GM19455 (cell line): ENCODE measurements around the gene OLR1.

Experiments used
- ATAC-seq: cut with Tn5 transposase; IDR thresholded peaks from one replicate; pipeline ENCODE4 v1.9.1; 2021; ENCODE audit not compliant: unreplicated experiment

Gene OLR1

GRCh38 chr12:10154145-10154496 is 17.8 kb downstream of the OLR1 start:
- ATAC-seq, result no peak

- peak; percentile 66 for ATAC-seq
Observed at GRCh38 chr12:10153271-10154144, 18.4 kb downstream of the OLR1 start.

DNA sequence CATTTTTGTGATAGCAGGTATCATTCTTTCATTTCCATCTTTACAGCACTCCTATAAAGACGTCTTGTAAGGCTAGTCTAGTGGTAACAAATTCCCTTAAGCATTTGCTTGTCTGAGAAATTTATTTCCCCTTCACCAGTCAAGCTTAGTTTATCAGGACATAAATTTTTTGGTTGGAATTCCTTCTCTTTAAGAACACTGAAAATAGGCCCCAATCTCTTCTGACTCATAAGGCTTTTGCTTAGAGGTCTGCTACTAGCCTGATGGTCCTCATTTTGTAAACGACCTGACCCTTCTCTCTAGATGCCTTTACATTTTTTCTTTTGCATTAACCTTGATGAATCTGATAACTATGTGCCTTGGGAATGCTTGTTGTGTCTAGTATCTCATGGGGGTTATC is 20.3 kb downstream of the OLR1 start:
- no peak for ATAC-seq

- ATAC-seq, result peak; percentile 70
Observed at GRCh38 chr12:10147714-10148403, 24.1 kb downstream of the OLR1 start.

DNA sequence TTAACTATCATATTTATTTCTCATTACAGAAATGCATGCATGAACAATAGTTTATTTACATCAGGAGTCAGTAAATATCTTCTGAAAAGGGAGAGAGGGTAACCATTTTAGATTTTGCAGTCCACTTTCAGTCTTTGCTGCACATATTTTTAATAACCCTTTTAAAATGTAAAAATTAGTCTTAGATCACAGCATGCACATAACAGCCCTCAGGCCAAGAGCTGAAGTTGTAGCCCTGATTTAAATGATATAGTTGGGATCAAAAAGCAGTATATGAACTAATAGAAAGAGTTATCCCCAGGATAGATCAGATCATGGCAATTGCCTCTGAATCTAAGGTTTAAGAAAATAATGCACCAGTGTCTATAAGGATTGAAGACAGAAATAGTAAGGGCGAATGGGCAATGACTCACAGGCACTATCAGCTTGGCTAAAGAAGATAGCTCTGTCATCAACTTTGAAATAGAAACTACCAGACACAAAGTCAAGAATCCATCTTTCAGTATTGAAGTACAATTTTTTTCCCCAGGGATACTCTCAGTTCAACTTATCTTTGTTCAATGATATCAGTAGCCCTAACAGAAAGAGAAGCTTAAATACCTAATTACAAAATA is 28.8 kb downstream of the OLR1 start:
- no peak for ATAC-seq

- ATAC-seq, result no peak
Observed at GRCh38 chr12:10140001-10140400, 31.9 kb downstream of the OLR1 start.

- no peak for ATAC-seq
Observed at GRCh38 chr12:10136637-10137205, 35.2 kb downstream of the OLR1 start.

DNA sequence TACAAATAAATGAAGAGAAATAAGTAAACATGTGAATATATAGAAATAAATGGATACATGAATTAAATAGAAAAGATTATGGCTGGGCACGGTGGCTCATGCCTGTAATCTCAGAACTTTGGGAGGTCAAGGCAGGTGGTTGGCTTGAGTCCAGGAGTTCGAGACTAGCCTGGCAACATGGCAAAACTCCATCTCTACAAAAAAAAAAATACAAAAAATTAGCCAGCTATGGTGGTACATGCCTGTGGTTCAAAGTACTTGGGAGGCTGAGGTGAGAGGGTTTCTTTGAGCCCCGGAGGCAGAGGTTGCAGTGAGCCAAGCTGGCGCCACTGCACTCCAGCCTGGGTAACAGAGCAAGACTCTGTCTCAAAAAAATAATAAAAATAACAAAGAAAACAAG is 36.8 kb downstream of the OLR1 start:
- no peak for ATAC-seq

- no peak for ATAC-seq
Observed at GRCh38 chr12:10132850-10133370, 39.0 kb downstream of the OLR1 start.

DNA sequence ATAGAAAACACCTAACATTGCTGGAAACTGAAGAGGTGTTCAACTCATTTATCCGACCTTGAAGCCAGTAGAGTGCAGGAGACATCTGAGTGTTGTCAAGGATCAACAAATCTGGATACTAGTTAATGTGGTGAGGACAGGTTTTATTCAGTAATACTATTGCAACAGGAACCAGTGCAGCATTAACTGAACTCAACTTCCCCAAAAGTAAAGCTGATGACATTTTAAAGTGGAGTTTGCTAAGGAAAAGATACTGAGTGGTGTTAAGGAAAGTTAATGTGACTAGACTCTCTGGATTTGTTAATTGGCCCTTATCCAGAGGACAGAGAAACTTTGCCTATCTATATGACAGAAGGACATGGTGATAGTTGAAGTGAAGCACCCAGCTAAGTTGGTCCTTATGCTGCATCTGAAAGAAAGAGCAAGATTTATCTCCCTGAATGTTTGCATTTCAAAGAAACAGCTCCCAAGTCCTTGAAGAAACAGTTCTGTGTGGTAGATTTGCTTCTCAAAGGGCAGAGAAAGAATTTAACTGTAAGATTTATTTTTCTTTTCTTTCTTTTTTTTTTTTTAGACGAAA is 40.7 kb downstream of the OLR1 start:
- ATAC-seq, result no peak

DNA sequence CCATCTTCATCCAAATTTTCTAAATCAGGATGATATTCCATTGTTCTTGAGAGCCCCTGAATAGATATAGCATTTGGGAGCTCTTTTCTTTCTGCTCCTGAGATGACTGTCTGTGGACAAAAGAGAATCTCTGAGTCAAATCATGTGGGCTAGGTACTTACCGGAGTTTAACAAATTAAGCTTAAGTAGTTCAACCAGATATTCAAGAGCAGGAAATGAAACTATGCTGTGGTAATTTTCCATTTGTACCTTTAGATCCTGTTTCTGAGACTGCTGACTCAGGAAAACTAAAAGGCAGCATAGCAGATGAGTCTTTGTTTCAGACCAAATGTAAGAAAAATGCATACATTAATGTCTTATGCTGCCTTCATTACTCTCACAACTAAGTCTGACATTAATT is 41.9 kb downstream of the OLR1 start, which contains the start of gene CLEC7A:
Gene CLEC7A (minus strand): TSS at position 158 of the 400 bp plus-strand sequence. CDS start 117 bp downstream, at position 41.
- no peak for ATAC-seq

DNA sequence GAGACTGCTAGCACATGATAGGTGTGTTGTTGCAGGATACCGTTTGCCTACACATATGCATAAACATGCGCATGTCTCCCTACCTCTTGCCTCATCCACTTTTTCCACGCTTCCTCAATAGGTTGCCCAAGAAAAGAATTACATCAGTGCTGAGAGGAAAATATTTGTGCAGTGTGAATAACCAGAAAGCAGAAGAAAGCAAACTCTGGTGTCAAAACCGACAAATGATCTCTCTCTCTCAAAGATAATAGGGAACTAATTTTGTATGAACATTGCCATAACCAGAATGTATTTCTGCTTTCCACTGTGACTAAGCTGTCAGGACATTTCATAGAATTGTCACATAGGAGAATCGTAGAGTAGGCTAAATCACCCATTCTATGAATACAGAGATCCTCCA is 43.2 kb downstream of the OLR1 start:
- ATAC-seq, result no peak

GRCh38 chr12:10126413-10126812 is 45.5 kb downstream of the OLR1 start:
- no peak for ATAC-seq

DNA sequence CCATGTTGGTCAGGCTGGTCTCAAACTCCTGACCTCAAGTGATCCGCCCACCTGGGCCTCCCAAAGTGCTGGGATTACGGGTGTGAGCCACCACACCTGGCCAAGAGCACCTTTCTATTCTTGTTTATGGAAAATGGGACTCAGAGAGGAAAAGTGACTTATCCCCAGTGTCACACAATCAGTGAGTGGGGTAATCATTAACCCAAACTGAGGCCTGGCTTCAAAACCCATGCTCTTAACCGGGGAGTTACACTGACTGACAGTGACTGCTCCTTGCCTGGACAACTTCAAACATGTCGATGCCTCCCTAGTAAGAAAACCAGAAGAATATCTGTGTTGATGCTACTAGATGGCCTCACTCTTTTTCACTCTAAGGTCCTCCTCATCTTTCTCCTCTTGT is 49.2 kb downstream of the OLR1 start:
- ATAC-seq, result no peak

GRCh38 chr12:10121278-10121677 is 50.7 kb downstream of the OLR1 start:
- ATAC-seq, result no peak

DNA sequence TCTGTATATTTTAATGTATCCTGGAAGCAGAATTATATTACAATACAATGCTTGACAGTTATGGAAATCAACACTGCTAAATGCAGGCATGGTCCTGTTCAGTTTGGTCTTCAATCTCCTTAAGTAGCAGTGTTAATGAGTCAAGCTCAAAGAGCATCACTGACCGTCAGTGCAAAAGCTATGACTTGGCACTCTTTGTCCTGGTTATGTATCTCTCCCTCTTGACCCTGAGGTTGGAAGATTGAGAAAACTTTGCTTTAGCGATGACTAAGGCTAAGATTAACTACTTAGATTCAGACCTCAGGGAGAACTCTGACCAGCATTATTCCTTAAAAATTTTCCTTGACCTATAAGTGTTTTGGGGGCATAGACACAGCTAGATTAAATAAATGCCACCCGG is 52.9 kb downstream of the OLR1 start:
- no peak for ATAC-seq

DNA sequence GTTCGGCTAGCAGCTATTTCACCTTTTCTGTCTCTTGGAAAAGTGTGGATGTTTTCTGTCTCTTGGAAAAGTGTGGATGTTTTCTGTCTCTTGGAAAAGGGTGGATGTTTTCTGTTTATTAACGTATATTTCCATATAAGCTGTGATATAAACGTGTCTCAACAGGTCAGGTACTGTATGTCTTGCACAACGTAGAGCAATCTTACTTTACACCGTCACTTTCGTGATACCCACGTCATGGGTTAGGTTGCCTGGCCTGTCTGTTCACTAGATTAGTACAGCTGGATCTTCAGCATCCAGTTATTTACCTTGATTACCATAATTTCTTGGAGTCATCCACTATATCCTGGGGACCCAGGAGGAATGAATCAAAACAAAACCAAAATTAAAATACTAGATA is 56.0 kb downstream of the OLR1 start:
- ATAC-seq, result no peak

DNA sequence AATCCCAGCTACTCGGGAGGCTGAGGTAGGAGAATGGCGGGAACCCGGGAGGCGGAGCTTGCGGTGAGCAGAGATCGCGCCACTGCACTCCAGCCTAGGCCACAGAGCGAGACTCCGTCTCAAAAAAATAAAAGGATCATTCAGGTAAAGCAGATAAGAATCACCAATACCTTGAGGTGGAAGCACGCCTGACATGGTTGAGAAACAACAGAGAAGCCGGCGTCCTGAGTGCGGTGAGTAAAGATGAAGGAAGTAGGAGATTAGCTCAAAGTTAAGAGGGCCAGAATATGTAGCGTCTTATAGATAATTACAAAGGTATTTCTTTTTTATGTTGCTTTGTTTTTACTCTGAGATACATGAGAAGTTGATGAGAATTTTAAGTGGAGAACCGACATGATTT is 56.6 kb downstream of the OLR1 start:
- ATAC-seq, result no peak

- ATAC-seq, result no peak
Observed at GRCh38 chr12:10113920-10114319, 58.0 kb downstream of the OLR1 start.

DNA sequence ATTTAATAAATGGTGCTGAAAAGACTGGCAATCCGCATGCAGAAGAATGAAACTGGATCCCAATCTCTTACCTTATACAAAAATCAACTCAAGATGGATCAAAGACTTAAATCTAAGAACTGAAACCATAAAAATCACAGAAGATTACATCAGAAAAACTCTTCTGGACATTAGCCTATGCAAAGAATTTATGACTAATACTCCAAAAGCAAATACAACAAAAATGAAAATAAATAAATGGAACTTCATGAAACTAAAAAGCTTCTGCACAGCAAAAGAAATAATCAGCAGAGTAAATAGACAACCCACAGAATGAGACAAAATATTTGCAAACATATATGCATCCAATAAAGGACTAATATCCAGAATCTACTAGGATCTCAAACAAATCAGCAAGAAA is 58.9 kb downstream of the OLR1 start:
- no peak for ATAC-seq

- ATAC-seq, result no peak
Observed at GRCh38 chr12:10111451-10111850, 60.5 kb downstream of the OLR1 start.
